Central memory CD4-positive, alpha-beta T cell (primary cell): ENCODE results near the gene TOP2B.

Experiments used
- DNase-seq: peaks from one replicate; pipeline ENCODE4 v3.0.0; 2022

The TOP2B gene

DNA sequence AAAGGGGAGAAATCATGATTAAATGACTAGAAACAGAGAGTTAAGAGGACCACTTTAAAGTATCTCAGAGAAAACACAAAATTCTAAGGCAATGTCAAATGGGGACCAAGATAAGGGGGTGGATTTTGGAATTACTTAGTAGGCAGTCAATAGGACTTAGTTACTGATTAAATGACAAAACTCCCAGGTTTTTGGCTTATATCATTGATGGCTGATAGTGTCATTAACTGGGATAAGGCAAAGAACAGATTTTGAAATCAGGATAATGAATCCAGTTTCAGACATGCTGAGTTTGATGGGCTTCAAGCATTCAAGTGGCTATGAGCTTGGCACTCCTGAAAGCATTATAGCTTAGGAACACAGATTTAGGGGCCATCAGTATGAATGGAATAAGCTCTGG, 53.9 kb downstream of the TOP2B start:
- DNase-seq = no peak

- no peak for DNase-seq
Observed at GRCh38 chr3:25610167-25610566, 54.5 kb downstream of the TOP2B start.

- no peak for DNase-seq
Observed at GRCh38 chr3:25604107-25604805, 60.5 kb downstream of the TOP2B start.

DNA sequence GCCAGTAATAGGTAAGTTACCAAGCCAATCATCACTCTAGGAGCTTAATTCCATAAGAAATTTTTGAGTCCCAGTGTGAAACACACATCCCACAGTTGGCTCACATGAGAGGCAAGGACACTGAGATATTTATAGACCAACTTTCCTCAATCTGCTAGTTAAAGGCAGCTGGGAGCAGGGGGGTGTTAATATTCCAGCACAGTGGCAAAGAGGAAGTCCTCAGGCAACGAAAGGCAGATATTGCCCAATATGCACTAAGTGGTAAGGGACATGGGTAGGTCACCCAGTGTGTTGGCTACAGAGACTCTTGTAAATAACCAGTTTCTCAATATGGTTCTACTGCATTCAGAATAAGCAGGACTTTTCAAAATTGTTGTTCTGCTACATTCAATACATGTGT, 61.0 kb downstream of the TOP2B start:
- DNase-seq = no peak

DNA sequence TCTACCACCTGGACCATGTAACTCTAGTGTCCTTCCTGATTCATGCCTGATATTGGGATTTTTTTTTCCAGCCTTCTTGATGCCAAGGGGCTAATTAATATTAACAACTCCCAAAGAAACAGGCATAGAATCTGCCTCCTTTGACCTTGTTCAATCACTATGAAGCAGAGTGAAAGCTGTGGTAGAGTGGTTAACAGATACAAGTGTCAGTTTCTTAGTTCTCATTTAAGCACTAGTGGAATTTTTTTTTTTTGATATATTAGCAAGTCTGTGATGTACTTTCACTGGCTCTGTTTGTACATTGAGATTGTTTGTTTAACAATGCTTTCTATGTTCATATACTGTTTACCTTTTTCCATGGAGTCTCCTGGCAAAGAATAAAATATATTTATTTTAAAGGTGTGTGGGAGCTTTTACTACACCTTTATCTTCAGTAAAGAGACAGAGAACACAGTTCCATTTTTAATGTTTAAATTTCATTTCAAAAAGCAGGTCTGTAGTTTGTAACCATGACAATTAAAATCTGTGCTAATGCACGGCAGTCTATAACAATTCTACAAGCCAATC, 67.1 kb downstream of the TOP2B start:
- no peak for DNase-seq

DNA sequence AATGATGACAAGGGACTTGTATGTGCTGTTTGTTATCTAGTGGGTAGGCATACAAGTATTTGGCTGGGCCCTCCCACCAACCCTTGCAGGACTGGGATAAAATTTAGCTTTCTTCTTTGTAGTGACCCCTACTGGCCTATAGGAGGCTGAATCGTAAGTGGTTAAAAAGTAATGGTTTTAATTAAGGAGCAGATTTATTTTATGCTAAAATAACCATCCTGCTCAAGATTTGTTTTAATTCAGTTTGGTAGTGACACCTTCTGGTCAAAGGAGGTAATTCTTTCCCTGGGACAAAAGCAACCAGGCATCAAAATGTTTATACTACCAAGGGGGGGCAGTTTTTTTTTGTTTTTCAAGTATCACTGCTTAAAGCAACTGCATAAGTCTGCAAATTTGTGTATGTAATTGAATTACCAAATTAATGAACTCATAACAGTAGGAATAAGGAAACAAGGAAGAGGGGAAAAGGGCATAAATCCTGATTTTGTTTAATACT, 70.7 kb downstream of the TOP2B start:
- DNase-seq = peak; percentile 12

DNA sequence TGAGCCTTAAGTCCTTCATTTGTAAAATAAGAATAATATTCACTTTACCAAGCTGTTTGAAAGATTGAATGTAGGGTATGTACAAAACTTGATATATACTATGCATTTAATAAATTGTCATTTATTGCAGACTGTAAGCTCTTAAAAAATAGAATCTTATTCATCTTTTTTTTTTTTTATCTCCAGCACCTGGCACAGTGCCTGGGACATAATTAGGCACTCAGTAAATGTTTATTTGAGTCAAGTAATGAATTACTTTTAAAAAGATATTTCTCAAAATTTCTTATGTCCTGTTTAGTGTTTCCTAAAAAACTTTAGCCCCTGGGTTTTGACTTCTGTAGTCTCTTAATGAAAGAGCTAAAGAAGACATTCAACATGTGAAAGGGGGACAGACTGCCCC, 71.7 kb downstream of the TOP2B start:
- no peak for DNase-seq

DNA sequence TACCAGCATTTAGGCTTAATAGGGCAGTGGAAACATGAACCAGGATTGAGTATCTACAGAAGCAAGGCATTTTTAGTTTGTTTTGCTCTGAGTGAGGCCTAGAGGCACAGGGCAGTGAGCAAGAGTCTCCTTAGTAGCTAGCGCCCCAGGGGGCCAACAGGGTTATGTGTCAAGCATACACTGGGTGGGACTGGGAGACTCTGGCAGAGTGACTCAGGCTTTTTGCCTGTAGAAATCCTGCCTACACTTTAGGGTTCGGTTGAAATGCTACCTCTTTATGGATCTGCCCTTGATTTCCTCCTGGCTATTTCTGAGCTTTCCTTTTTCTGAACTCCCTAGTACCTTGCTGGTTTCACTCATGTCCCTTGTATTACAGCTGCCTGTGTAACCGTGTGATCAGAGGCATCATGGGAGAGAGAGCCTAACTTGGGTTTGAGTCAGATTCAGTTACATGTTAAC, 72.2 kb downstream of the TOP2B start:
- DNase-seq = no peak

- DNase-seq = no peak
Observed at GRCh38 chr3:25589783-25590258, 74.9 kb downstream of the TOP2B start.

DNA sequence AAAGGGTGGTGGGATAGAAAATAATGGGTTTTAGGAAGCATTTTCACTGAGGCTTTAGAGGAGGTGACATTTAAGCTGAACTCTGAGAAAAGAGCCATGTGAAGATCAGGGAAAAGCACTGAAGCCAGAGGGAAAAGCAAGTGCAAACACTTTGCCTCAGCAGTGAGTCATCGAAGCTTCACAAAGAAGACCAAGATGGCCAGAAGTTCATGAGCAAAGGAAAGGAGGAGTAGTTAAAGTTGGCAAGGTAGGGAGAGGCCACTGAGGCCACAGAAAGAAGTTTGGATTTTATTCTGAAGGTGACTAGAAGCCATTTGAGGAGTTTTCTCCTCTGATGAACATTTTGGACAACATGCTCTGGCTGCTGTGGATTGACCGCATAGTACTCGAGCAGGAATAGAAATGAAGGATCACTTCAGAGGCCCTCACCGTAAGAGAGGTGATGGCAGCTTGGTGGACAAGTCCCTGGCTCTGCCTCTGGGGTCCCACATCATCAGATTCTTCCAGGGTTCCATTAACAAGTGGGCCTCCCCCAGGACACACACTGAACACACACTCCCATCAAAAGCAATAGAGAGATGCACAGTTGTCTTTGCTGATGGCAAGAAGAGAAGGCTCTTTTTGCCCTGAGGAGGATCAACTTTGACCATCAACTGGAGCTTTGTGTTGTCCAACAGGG, 75.5 kb downstream of the TOP2B start:
- DNase-seq = no peak

GRCh38 chr3:25588441-25589103, 76.1 kb downstream of the TOP2B start:
- DNase-seq = no peak

DNA sequence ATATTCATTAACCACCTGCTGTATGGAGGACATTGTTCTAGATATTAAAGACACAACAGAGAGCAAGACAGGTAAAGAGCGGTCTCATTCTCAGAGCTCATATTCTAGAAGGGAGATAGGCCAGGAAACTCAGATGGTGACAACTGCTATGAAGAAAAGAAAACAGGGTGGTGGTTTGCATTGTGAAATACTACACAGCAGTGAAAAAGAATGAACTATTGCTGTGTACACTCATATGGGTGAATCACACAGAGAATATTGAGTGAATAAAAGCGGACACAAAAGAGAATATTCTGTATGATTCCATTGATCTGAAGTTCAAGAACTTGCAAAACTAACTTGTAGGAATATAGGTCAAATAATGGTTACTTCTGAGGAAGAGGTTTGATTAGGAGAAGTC, 76.7 kb downstream of the TOP2B start:
- no peak for DNase-seq

DNA sequence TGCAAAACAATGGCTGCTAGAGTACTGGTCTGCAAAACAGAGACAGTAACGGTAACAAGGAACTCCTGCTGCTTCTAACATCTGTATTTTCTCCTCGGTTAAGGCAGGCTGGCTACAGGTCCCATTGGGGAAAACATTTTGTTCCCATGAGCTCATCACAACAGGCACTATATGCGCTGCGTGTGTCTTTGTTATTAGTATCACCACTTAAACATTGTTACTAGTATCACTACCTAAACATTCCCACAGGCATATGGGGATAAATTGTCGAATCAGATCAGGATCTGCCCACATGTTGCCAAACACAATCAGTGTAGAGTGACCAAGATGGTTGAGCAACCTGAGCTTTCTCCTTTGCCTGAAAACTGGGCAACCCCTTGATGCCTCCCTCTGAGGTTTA, 77.2 kb downstream of the TOP2B start:
- no peak for DNase-seq

DNA sequence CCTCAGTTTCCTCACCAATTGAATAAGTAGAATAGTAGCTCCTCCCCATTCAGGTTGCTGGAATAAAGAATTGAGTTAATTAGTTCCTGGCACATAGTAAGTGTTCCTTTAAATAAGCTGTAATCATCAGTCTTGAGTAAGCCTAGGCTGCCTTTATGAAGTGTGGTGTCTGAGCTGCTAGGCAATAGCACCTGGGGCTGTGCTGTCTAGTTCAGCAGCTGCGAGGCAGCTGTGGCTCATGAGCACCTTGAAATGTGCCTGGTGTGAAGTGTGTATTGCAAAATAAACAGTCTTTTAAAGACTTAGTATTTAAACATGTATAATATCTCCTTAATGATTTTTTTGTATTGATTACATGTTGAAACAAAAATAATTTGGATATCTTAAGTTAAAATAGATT, 77.6 kb downstream of the TOP2B start:
- DNase-seq = no peak

GRCh38 chr3:25586553-25586952, 78.2 kb downstream of the TOP2B start:
- DNase-seq = no peak

DNA sequence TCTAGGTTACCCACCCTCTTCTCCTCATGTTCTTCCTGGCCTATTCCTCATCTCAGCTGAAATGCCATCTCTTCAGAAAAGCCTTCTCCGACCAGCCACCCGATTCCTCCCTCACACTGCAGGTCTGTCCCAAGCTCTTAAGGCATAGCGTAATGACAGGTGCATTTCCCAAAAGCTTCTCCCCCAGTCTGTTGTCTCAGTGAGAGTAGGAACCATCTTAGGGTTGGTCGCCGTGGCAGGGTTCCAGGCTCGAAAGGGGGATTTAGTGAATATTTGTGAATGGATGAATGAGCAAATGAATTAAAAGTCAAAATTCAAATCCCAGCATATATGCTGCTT, 78.6 kb downstream of the TOP2B start:
- DNase-seq = no peak

- DNase-seq = no peak
Observed at GRCh38 chr3:25585361-25586166, 79.1 kb downstream of the TOP2B start.

DNA sequence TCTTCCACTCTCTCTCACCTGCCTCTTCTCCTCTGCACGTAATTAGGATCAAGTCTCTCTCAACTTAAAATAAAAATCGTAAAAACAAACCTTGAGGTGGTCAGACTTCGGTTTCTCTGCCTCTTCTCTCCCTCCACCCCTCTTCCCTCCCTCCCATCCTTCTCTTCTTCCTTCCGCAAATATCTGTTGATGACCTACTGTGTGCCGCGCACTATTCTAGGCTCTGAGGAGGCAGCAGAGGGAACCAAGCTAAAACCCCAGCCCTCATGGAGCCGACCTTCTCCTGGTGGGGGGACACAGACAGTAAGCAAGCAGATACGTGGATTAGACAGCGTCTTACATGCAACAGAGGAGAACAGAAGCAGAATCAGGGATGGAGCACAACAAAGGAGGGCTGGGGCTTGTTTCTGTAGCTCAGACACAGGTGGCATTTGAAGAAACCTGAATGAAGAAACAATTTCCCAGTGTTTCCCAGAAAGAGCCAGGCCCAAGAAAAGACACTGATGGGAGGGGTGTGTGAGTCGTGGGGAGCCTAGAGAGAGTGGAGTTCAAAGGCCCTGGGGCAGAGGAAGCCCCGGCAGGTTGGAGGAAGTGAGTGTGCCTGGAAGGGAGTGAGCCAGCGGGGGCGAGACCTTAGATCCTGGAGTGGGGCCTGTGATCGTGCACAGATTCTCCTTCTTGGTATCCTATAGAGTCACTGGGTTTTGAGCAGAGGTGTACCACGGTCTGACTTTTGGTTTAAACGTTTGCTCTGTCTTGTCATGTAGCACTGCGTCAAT, 80.5 kb downstream of the TOP2B start:
- DNase-seq = no peak

- DNase-seq = no peak
Observed at GRCh38 chr3:25583343-25583742, 81.4 kb downstream of the TOP2B start.

DNA sequence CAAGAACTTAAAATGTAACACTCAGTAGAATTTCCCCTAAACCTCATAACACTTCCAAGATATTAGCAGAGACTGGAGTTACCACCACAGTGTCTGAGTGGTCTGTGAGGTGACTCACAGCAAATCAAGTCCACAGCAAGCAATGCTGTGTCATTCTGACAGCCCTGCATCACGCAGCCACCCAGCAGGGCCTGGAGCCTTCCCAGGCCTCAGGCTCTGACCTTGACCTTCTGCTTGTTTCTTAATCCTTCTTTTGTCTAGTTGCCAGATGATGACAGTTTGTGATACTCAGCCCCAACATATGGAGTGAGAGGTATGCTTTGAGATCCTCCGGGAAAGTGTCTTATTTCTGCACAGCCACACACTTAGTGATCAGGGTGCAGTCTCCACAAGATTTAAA, 82.5 kb downstream of the TOP2B start:
- DNase-seq = no peak

GRCh38 chr3:25581823-25582222, 82.9 kb downstream of the TOP2B start:
- DNase-seq = no peak

DNA sequence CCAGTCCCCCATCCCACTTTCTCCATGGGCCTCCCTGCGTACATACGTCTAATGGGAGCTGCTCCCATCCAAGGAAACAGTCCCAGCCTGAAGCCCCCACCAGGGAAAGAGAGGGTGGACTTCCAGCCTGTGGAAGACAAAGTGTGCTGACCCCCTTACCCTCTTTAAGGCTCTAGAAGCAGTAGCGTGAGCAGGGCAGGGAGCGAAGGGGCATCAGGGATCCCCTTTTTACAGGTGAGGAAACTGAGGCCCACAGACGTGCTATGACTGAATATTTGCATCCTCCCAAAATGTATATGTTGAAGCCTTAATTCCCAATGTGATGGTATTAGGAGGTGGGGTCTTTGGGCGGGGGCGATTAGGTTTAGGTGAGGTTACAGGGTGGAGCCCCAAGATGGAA, 83.4 kb downstream of the TOP2B start:
- no peak for DNase-seq
